NT2/D1 (cell line): Measurements from ENCODE around the gene SPATS1.

Experiments used
- DNase-seq: peaks from one replicate; pipeline ENCODE4 v3.0.0-alpha.2; 2011; ENCODE audit warnings: low read depth, low spot score
- H3K27me3 ChIP-seq: 2 replicates; pipeline ENCODE4 v1.6.0; 2011; ENCODE audit warnings: mild to moderate bottlenecking; ENCODE audit not compliant: insufficient read length, insufficient read depth
- H3K36me3 ChIP-seq: 2 replicates; pipeline ENCODE4 v1.6.1; 2011; ENCODE audit warnings: mild to moderate bottlenecking, low read length, mixed read lengths; ENCODE audit not compliant: insufficient read depth, insufficient read length
- H3K4me1 ChIP-seq: 2 replicates; pipeline ENCODE4 v1.5.1; 2011; ENCODE audit not compliant: insufficient read depth, insufficient read length
- H3K4me3 ChIP-seq: 2 replicates; pipeline ENCODE4 v1.5.1; 2011; ENCODE audit warnings: low read depth; ENCODE audit not compliant: insufficient read length
- H3K9ac ChIP-seq: 2 replicates; pipeline ENCODE4 v1.6.0; 2011; ENCODE audit warnings: low read depth; ENCODE audit not compliant: insufficient read length
- H3K9me3 ChIP-seq: 2 replicates; pipeline ENCODE4 v1.5.1; 2011; ENCODE audit warnings: mild to moderate bottlenecking, low read length; ENCODE audit not compliant: insufficient read depth
- SUZ12 ChIP-seq: IDR thresholded peaks from 2 replicates; pipeline ENCODE4 v1.6.1; 2011; ENCODE audit not compliant: insufficient read length, insufficient read depth; ENCODE audit errors: extremely low read depth
- YY1 ChIP-seq: IDR thresholded peaks from 2 replicates; pipeline ENCODE4 v1.6.1; 2011; ENCODE audit not compliant: insufficient read length, insufficient read depth
- ZNF274 ChIP-seq: IDR thresholded peaks from 2 replicates; pipeline ENCODE4 v1.6.1; 2011; ENCODE audit warnings: mild to moderate bottlenecking, low read depth, low read length

Gene SPATS1

DNA sequence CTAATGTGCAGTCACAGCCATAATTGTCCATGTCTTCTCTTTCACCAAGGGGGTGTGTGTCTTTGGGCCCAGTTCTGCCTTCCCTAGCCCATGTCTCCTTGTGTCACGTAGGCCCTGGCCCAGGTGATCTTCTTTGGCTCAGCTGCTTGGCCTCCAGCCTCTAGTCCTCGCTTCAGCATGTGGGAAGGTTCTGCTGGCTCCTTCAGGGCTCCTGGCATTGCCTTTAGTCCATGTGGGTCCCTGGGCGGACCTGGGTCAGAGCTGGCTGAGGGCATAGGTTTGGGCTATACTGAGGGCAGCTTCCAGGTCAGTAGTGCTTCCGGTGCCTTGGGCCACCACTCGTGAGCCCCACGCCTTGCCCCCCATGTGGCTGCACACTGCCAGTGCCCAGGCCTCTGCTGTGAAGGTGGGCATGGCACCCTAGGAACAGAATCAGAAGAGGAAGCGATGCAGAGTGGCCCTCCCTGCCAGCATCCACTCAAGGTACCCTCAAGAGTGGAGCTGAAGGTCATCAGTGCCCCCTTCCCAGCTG is 42.1 kb upstream of the SPATS1 start:
- no peak for DNase-seq
- TF ChIP-seq SUZ12 (no peak), ZNF274 (no peak), YY1 (no peak)
- Histone ChIP-seq H3K27me3 (peaks cover 9% of the 10 kb centered on the region), H3K36me3 (peaks cover 59% of the 10 kb centered on the region), H3K9ac (no peak overlapping the region), H3K9me3 (no peaks in the 10 kb centered on the region), H3K4me1 (peaks cover 3% of the 10 kb centered on the region), H3K4me3 (no peak overlapping the region)

DNA sequence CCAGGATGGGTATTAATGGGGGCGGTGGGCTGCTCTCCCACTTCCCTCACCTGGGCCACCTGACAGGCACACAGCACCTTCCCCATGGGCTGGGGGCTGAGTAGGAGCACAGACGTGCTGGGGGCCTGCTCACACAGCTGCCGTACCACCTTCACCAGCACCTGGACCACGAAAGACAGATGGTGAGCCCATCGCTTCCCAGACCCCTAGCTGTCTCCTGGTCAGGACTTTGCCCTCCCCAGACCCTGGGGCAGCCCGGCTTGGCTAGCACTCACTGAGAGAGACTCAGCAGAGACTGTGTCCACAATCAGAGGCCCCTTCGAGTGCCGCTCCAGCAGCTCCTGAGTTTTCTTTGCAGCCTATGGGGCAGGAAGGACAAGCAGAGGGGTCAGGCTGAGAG is 41.3 kb upstream of the SPATS1 start:
- Histone ChIP-seq H3K4me3 (no peak overlapping the region), H3K36me3 (peaks cover 66% of the 10 kb centered on the region), H3K9ac (no peak overlapping the region), H3K9me3 (no peaks in the 10 kb centered on the region), H3K27me3 (peaks cover 3% of the 10 kb centered on the region), H3K4me1 (peaks cover 3% of the 10 kb centered on the region)
- DNase-seq: no peak
- no peak for TF ChIP-seq YY1
- TF ChIP-seq SUZ12: no peak
- TF ChIP-seq ZNF274: no peak

DNA sequence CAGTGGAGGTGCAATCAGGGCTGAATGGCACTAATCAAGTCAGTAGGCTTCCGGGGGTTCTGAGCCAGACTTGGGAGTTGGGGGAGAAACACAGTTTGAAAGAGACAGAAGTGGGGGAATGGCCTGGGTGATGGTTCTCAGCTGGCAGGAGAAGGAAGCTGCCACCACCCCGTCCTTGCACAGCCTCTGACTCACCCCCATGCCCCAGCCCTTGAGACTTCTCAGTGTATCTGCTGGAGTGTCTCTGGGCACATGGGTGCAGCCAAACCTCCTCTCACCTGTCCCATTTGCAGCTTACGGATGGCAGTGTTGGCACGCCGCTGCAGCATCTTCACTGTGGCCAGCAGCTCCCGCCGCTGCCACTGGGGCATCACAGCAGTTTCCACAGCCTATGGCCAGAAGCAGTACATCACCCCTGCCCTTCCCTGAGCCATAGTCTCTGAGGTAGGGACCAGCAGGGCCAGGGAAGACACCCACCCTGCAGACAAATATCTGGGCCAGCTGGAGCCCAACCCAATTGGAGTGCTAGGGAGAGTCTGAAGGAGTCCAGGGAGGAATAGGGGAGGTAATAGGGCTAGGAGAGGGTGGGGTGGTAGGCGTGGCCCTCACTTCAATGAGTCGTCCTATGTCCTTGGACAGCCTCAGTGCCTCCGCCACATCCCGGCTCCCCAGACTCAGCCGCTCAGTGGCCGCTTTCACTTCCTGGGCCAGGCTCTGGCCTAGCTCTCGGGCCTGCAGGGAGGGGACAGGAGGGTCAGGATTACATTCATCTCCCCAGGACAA is 40.5 kb upstream of the SPATS1 start:
- Histone ChIP-seq H3K4me1 (peaks cover 3% of the 10 kb centered on the region), H3K9me3 (no peaks in the 10 kb centered on the region), H3K27me3 (no peaks in the 10 kb centered on the region), H3K4me3 (no peak overlapping the region), H3K9ac (no peak overlapping the region), H3K36me3 (peaks cover 75% of the 10 kb centered on the region)
- no peak for DNase-seq
- no peak for TF ChIP-seq YY1
- TF ChIP-seq ZNF274: no peak
- no peak for TF ChIP-seq SUZ12

DNA sequence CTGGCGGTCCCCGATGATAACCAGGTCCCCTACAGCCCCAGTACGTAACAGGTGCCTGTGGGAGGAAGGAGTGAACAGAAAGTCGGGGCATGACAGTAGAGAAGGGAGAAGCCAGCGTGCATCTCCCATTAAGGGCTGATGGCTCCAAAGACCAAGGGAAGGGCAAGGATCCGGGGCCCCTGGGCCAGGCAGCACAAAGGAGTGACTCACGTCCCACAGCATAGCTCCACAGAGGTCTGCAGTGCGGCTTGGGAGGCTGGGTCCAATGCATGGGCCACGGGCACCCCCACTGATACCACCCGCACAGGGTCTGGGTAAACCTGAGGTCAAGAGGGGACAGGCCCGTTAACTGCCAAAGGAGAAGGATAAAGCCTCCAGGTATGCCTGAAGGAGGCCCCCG is 39.6 kb upstream of the SPATS1 start:
- Histone ChIP-seq H3K9ac (no peak overlapping the region), H3K4me1 (peaks cover 3% of the 10 kb centered on the region), H3K27me3 (no peaks in the 10 kb centered on the region), H3K36me3 (peaks cover 83% of the 10 kb centered on the region), H3K9me3 (no peaks in the 10 kb centered on the region), H3K4me3 (no peak overlapping the region)
- no peak for DNase-seq
- TF ChIP-seq YY1: no peak
- TF ChIP-seq ZNF274: no peak
- TF ChIP-seq SUZ12: no peak

DNA sequence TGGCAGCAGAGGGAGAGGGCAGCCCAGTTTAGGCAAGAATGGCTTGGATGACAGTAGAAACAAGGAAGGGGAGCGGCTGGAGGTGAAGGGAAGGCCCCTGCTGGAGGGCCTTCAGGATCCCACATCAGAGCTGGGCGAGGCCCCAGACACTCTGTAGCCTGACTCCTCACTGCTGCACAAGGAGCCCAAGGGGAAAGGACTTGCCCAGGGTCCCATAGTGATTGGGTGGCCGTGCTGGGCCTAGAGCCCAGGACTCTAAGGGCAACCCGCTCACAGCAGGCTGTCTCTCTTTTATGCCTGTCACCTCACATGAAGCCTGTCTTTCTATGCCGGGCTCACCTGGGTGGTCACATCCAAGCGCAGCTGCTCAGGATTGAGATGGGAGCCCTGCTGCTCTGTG is 38.6 kb upstream of the SPATS1 start:
- no peak for DNase-seq
- Histone ChIP-seq H3K9me3 (no peaks in the 10 kb centered on the region), H3K36me3 (peaks cover 91% of the 10 kb centered on the region), H3K4me3 (no peak overlapping the region), H3K27me3 (no peaks in the 10 kb centered on the region), H3K4me1 (peaks cover 3% of the 10 kb centered on the region), H3K9ac (no peak overlapping the region)
- no peak for TF ChIP-seq YY1
- no peak for TF ChIP-seq ZNF274
- TF ChIP-seq SUZ12: no peak

DNA sequence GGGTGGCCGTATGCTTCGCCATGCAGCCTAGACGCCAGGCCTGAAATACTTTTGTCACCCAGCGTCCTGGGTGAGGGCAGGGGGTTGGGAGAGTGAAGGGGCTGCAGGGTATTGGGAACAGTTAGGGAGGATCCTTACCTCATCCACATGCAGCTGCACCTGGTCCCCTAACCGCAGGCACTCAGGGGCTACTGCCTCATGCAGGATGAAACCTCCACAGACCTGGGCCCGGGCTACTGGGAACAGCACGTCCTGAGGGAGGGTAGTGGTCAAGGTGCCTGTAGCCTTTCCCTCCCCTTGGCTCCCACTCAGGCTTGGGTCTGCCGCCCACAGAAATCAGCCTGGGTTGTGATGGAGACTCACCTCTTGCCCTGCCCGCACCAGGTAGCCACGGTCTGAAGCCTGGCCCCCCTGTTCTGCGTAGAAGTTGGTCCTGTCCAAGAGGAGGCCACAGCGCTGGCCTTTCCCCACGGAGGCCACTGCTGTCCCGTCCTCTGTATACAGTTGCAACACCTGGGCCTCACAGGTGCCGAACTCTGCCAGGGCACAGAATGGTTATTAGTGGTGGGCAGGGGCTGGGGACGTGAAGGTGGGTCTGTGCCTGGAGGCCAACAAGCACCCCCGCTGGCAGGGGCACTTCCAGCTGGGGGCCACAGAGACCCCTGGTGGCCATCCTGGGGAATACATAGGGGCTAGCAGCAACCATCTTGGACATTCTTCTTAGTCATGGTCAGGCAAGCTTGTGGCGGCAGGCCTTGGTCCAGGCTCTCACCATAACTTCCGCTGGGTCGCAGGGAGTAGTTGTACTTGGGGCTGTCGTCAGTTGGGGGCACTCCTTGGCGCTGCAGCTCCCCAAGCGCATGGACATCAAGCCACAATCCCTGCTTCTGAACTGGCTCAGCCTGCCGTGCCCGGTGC is 37.9 kb upstream of the SPATS1 start:
- H3K36me3 ChIP-seq: peaks cover 94% of the 10 kb centered on the region
- no peaks in the 10 kb centered on the region for H3K9me3 ChIP-seq
- H3K4me1 ChIP-seq: peaks cover 3% of the 10 kb centered on the region
- no peaks in the 10 kb centered on the region for H3K27me3 ChIP-seq
- TF ChIP-seq SUZ12 (no peak), YY1 (no peak), ZNF274 (no peak)
- no peak overlapping the region for H3K4me3 ChIP-seq
- peak overlapping the region; percentile 32 for H3K9ac ChIP-seq
- DNase-seq: no peak

DNA sequence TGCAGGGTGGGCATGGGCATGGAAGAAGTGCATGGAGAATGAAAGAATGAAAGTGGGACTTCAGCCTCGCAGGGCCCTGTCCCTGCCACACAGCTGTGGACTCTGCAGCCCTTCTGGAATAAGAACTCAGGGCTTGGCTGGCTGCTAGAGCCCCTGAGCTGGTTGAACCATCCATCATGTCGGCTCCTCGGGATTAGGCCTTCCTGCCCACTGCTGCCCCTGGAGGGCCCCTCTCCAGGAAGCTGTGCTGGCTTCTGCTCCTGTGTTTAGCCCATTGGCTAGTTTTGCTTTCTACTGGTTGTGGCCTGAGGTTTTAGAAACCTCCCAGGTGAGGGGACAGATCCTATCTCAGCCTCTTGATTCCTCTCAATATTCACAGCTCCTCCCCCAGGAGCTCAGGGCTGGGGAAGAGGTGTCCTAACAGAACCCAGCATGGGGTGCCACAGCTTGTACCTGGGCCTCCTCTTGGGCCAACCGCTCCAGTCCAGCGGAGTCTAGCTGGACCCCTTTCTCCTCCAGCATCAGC is 37.2 kb upstream of the SPATS1 start:
- H3K36me3 ChIP-seq: peaks cover 96% of the 10 kb centered on the region
- no peaks in the 10 kb centered on the region for H3K9me3 ChIP-seq
- H3K4me1 ChIP-seq: peaks cover 3% of the 10 kb centered on the region
- H3K9ac ChIP-seq: no peak overlapping the region
- no peak for DNase-seq
- no peak overlapping the region for H3K4me3 ChIP-seq
- H3K27me3 ChIP-seq: no peaks in the 10 kb centered on the region
- no peak for TF ChIP-seq ZNF274
- no peak for TF ChIP-seq YY1
- TF ChIP-seq SUZ12: no peak
